Natural killer cell (primary cell): ENCODE results near the gene SAMD8. TPM values are rescaled to one million over a fixed set of nuclear protein-coding genes. Genes with fewer than 3 reads are reported as not detected.

ENCODE experiments used
- ATAC-seq, 3 donors: fragments of 150-1000 bp in 2 of 3; fragments of 200-7000 bp in 1 of 3; cut with Tn5 transposase; 1 replicate in 1 of 3; 2 replicates in 2 of 3; pipeline ENCODE4 v1.10.0; 2021; ENCODE audit warnings: mild to moderate bottlenecking in 2 of 3, moderate library complexity in 2 of 3
- DNase-seq, 2 donors: peaks; one replicate each; pipeline versions ENCODE4 v3.0.0 to v3.0.0-alpha.2; 2013 to 2021; ENCODE audit warnings: mixed read lengths in 1 of 2
- H3K27ac ChIP-seq: one replicate; pipeline ENCODE4 v1.5.1; 2013; ENCODE audit warnings: mild to moderate bottlenecking, low read length
- H3K27me3 ChIP-seq: one replicate; pipeline ENCODE4 v1.6.1; 2013; ENCODE audit warnings: low read length; ENCODE audit not compliant: control insufficient read depth, insufficient read depth
- H3K36me3 ChIP-seq: one replicate; pipeline ENCODE4 v1.6.1; 2013; ENCODE audit warnings: low read length; ENCODE audit not compliant: control insufficient read depth, insufficient read depth
- H3K4me1 ChIP-seq: one replicate; pipeline ENCODE4 v1.6.1; 2013; ENCODE audit warnings: low read length; ENCODE audit not compliant: control insufficient read depth, insufficient read depth
- H3K4me3 ChIP-seq: one replicate; pipeline ENCODE4 v1.5.1; 2013; ENCODE audit warnings: low read length
- H3K9me3 ChIP-seq: one replicate; pipeline ENCODE4 v1.6.1; 2013; ENCODE audit warnings: low read length; ENCODE audit not compliant: control insufficient read depth, insufficient read depth
- H3K27ac Mint-ChIP-seq, 2 donors: one replicate each; pipeline ENCODE4 v1.8.0; 2022; ENCODE audit warnings: mild to moderate bottlenecking in 2 of 2, mixed read lengths in 2 of 2, moderate library complexity in 1 of 2
- H3K27me3 Mint-ChIP-seq, 2 donors: one replicate each; pipeline ENCODE4 v1.8.0; 2022; ENCODE audit warnings: low read depth in 2 of 2, mixed read lengths in 2 of 2
- H3K36me3 Mint-ChIP-seq: one replicate; pipeline ENCODE4 v1.8.0; 2022; ENCODE audit warnings: mixed read lengths
- H3K4me1 Mint-ChIP-seq, 2 donors: one replicate each; pipeline ENCODE4 v1.8.0; 2022; ENCODE audit warnings: mixed read lengths in 2 of 2
- H3K4me3 Mint-ChIP-seq: one replicate; pipeline ENCODE4 v1.8.0; 2022; ENCODE audit warnings: mild to moderate bottlenecking, moderate library complexity, mixed read lengths
- H3K9me3 Mint-ChIP-seq, 2 donors: one replicate each; pipeline ENCODE4 v1.8.0; 2022; ENCODE audit warnings: mixed read lengths in 2 of 2
- CTCF ChIP-seq: fragments of 200-600 bp; IDR thresholded peaks from one replicate; pipeline ENCODE4 v1.8.0; 2022; ENCODE audit warnings: antibody characterized with exemption
- WGBS: methylation state at CpG from one replicate; pipeline ENCODE4 v1.1.7; 2013; ENCODE audit warnings: missing lambda C conversion rate; ENCODE audit not compliant: insufficient coverage; 5-methylcytosine and 5-hydroxymethylcytosine counted together
- intact Hi-C: fragments of 100-400 bp; cut with micrococcal nuclease; formaldehyde crosslinking; loops from one replicate; pipeline ENCODE4 v1.14.2; 2022
- total RNA-seq, 4 donors: library from RNA; stranded (reverse); fragments of 120-200 nt in 1 of 4; gene quantifications; one replicate each; pipeline versions ENCODE4 v1.2.3 to v1.2.4, GENCODE V29; 2013 to 2022

SAMD8 gene
- total RNA-seq, 3 donors from 2014 or later (not counting 1 experiment from before 2014, with no cell fraction given): 26.6 to 30.9 (median 29.6) TPM

- Histone ChIP-seq H3K4me3 (no peak overlapping the region), H3K27me3 (no peaks in the 10 kb centered on the region), H3K27ac (no peak overlapping the region), H3K4me1 (peaks cover 4% of the 10 kb centered on the region), H3K9me3 (no peaks in the 10 kb centered on the region), H3K36me3 (no peaks in the 10 kb centered on the region)
- Mint-ChIP-seq H3K27ac (no peak overlapping the region), H3K36me3 (no peaks in the 10 kb centered on the region), H3K4me1 (peaks cover 9 to 10% of the 10 kb centered on the region in 2 donors), H3K27me3 (no peaks in the 10 kb centered on the region), H3K4me3 (no peak overlapping the region), H3K9me3 (no peaks in the 10 kb centered on the region)
- ATAC-seq (no peak), DNase-seq (no peak)
- intact Hi-C loops: no loop called here
- no peak for TF ChIP-seq CTCF
- 90% methylated on average over 7 of the region's 9 CpGs for WGBS
These were observed 31.9 kb upstream of the SAMD8 start for GRCh38 chr10:75079436-75080083.

- H3K4me1 ChIP-seq: no peaks in the 10 kb centered on the region
- H3K27me3 ChIP-seq: no peaks in the 10 kb centered on the region
- no peak for TF ChIP-seq CTCF
- WGBS: 97% methylated on average over 4 of the region's 4 CpGs
- DNase-seq (no peak), ATAC-seq (no peak)
- no peak overlapping the region for H3K27ac ChIP-seq
- H3K36me3 Mint-ChIP-seq: no peaks in the 10 kb centered on the region
- H3K9me3 Mint-ChIP-seq: no peaks in the 10 kb centered on the region
- H3K4me3 Mint-ChIP-seq: no peak overlapping the region
- H3K9me3 ChIP-seq: no peaks in the 10 kb centered on the region
- intact Hi-C loops: no loop called here
- no peaks in the 10 kb centered on the region for H3K36me3 ChIP-seq
- H3K27ac Mint-ChIP-seq: no peak overlapping the region
- H3K4me1 Mint-ChIP-seq: no peaks in the 10 kb centered on the region
- H3K27me3 Mint-ChIP-seq: no peaks in the 10 kb centered on the region
- H3K4me3 ChIP-seq: no peak overlapping the region
These were observed 30.9 kb upstream of the SAMD8 start for GRCh38 chr10:75080554-75080953.

GRCh38 chr10:75081379-75081778, 30.1 kb upstream of the SAMD8 start:
- Mint-ChIP-seq H3K4me1 (no peaks in the 10 kb centered on the region), H3K27me3 (no peaks in the 10 kb centered on the region), H3K36me3 (no peaks in the 10 kb centered on the region), H3K4me3 (no peak overlapping the region), H3K27ac (no peak overlapping the region), H3K9me3 (no peaks in the 10 kb centered on the region)
- Histone ChIP-seq H3K27me3 (no peaks in the 10 kb centered on the region), H3K4me1 (no peaks in the 10 kb centered on the region), H3K4me3 (no peak overlapping the region), H3K36me3 (no peaks in the 10 kb centered on the region), H3K27ac (no peak overlapping the region), H3K9me3 (no peaks in the 10 kb centered on the region)
- DNase-seq: no peak
- no peak for ATAC-seq
- intact Hi-C loops: no loop called here
- TF ChIP-seq CTCF: no peak
- 98% methylated on average over 5 of the region's 5 CpGs for WGBS
